Mucosa of descending colon (tissue), 3 donors: Measurements from ENCODE around the gene CASTOR1. TPM values are rescaled to one million over a fixed set of nuclear protein-coding genes. Genes with fewer than 3 reads are reported as not detected.

Experiments used
- ATAC-seq: fragments of 200-7000 bp; cut with Tn5 transposase; one replicate; pipeline ENCODE4 v1.9.1; 2020; ENCODE audit warnings: mild to moderate bottlenecking, moderate library complexity
- DNase-seq, 3 donors: peaks; one replicate each; pipeline ENCODE4 v3.0.0-alpha.2; 2020
- H3K36me3 ChIP-seq: fragments of 200-600 bp; one replicate; pipeline ENCODE4 v1.8.0; 2021; ENCODE audit warnings: low read depth, mild to moderate bottlenecking
- H3K4me1 ChIP-seq: fragments of 200-600 bp; one replicate; pipeline ENCODE4 v1.8.0; 2021; ENCODE audit warnings: low read depth, mild to moderate bottlenecking
- H3K4me3 ChIP-seq: fragments of 200-600 bp; one replicate; pipeline ENCODE4 v1.8.0; 2021; ENCODE audit warnings: mild to moderate bottlenecking
- H3K9me3 ChIP-seq: fragments of 200-600 bp; one replicate; pipeline ENCODE4 v1.8.0; 2021; ENCODE audit warnings: mild to moderate bottlenecking
- intact Hi-C, 2 donors: fragments of 100-400 bp; cut with DNase I in 1 of 2; cut with micrococcal nuclease in 1 of 2; formaldehyde crosslinking; loops; one replicate each; pipeline versions ENCODE4 v1.11.0 to v1.11.1; 2022; cut with DNase I, micrococcal nuclease
- total RNA-seq, 3 donors: library from RNA; stranded (reverse); fragmentation: NEBNext Ultra II Directional in 2 of 3; extraction: Animal tissue kit (Norgen Biotek cat#: 25700) in 2 of 3; gene quantifications; one replicate each; pipeline versions ENCODE4 v1.2.1 to v1.2.4, GENCODE V29; 2021 to 2023
- TF ChIP-seq, protein P1 (sequence below): fragments of 200-600 bp; IDR thresholded peaks from one replicate; pipeline ENCODE4 v1.8.0; 2022; ENCODE audit warnings: antibody characterized with exemption, mild to moderate bottlenecking
- donor health status: DM: no; HTN: no; CAD: no; lungs with moderate emphysema.
- donor health status: DM: no; HTN: no; CAD: no.
- donor health status: DM: no; HTN: yes; CAD: no.

Gene CASTOR1
- total RNA-seq, 3 donors from 2014 or later, result 6.1 to 8.4 (median 7.6) TPM

GRCh38 chr22:30334646-30335045 is 45.3 kb upstream of the CASTOR1 start:
- H3K4me1 ChIP-seq, result peaks cover 18% of the 10 kb centered on the region
- ATAC-seq (no peak), DNase-seq (no peak)
- H3K4me3 ChIP-seq, result no peak overlapping the region
- intact Hi-C loops, result no loop called here
- H3K9me3 ChIP-seq, result no peaks in the 10 kb centered on the region
- TF ChIP-seq, protein P1, sequence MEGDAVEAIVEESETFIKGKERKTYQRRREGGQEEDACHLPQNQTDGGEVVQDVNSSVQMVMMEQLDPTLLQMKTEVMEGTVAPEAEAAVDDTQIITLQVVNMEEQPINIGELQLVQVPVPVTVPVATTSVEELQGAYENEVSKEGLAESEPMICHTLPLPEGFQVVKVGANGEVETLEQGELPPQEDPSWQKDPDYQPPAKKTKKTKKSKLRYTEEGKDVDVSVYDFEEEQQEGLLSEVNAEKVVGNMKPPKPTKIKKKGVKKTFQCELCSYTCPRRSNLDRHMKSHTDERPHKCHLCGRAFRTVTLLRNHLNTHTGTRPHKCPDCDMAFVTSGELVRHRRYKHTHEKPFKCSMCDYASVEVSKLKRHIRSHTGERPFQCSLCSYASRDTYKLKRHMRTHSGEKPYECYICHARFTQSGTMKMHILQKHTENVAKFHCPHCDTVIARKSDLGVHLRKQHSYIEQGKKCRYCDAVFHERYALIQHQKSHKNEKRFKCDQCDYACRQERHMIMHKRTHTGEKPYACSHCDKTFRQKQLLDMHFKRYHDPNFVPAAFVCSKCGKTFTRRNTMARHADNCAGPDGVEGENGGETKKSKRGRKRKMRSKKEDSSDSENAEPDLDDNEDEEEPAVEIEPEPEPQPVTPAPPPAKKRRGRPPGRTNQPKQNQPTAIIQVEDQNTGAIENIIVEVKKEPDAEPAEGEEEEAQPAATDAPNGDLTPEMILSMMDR, result no peak
- peaks cover 32% of the 10 kb centered on the region for H3K36me3 ChIP-seq

DNA sequence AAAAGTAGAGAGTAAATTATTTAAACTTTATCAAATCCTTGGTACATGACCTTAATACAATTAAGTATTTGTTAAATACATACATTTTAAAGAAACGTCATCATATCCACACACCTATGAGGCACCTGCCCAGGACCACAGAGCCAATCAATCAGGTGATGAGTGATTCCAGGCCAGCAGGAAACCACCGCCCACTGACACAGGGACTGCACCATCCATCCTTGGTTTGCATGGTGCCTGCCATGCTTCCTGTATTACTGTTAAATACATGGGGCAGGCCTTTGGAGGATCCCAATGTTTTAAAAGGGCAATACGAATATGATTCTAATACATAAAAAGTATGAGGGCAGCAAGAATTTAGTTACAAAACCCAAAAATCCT is 44.4 kb upstream of the CASTOR1 start:
- DNase-seq, result no peak
- intact Hi-C loops, result no loop called here
- no peak for ATAC-seq
- TF ChIP-seq, protein P1, result no peak
- Histone ChIP-seq H3K4me1 (peaks cover 19% of the 10 kb centered on the region), H3K4me3 (no peak overlapping the region), H3K9me3 (no peaks in the 10 kb centered on the region), H3K36me3 (peaks cover 30% of the 10 kb centered on the region)

DNA sequence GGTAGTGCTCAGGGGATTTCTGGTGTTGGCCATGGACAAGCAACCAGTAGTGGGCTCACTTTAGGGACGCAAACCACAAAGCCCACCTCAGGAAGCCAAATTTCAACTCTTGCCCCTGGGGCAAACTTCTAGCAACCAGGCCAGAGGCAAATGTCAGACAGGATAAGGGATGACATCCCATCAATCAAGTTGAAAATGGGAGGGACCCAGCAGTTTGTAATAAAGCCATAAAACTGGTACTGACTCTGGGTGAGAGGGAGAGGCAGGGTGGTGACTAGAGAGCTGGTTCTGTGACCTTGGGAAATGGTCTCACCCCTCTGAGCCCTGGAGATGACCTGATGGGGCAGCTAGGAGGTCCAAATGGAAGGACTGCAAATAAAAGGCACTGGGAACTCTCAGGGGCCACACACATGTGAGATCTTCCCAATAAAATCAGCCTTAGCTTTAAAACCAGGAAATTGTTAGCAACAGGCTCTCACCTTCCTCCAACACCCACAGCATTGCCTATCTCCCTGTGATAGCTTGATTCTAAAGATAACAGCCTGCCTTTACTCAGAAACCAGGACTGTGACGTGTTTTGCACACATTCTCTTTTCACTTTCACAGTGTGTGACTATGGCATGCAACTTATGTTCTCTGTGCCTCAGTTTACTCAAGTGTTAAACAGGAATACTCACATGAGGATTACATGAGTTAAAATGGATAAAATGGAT is 43.8 kb upstream of the CASTOR1 start:
- H3K36me3 ChIP-seq, result peaks cover 24% of the 10 kb centered on the region
- TF ChIP-seq, protein P1, result no peak
- intact Hi-C loops, result no loop called here
- peaks cover 25% of the 10 kb centered on the region for H3K4me1 ChIP-seq
- H3K9me3 ChIP-seq, result no peaks in the 10 kb centered on the region
- peak; percentile 89 for ATAC-seq
- DNase-seq, result peak in 1 of 3 donors; percentile 61
- no peak overlapping the region for H3K4me3 ChIP-seq

DNA sequence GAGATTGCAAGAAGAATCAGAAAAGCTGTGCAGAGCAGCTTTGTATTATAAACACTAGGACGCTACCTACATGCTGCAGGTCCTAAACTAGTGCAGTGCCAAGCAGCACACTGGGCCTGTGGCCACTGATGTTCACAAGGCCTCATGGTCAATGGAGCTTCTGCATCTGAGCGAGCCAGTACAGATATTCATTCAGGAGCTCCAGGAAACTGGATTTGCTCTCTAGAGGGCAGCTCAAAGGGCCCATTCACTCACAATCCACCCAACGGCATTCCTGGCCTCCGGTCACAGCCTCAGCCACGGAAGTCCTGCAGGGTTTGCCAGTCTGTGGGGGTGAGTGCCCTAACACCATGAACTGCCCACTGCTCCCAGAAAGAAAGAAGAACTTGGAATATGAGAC is 43.2 kb upstream of the CASTOR1 start:
- no peak for ATAC-seq

DNA sequence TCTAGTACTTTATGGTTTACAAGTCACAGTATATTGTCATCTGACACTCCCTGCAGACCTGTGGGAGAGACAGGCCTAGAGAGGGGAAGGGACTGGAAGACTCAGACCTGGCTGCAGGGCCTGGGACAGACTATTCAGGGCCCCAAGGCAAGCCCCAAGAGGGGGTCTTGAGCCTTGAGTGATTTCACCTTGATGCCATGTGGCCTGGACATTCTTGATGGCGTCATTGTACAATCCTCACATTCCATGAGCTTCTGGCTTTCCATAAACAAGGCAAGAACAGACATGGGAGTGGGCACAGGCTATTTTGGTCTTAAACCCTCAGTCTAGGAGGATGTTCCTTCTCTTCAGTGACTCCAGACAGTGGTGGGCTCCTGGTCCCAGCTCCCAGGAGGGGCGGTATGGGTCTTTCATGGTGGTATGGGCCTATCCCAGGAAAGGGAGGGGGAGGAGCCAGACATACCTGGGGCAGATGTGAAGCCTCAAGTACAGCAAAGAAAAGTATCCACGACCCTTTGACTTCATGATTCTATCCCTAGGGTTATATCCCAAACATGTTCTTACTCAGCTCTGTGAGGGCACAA is 39.3 kb upstream of the CASTOR1 start:
- TF ChIP-seq, protein P1, result no peak
- intact Hi-C loops, result no loop called here
- no peaks in the 10 kb centered on the region for H3K9me3 ChIP-seq
- no peak for DNase-seq
- no peaks in the 10 kb centered on the region for H3K36me3 ChIP-seq
- no peak for ATAC-seq
- H3K4me3 ChIP-seq, result no peak overlapping the region
- peaks cover 44% of the 10 kb centered on the region for H3K4me1 ChIP-seq

More for the DNA sequence above, 43.2 kb upstream of the CASTOR1 start:
- TF ChIP-seq, protein P1, result no peak
- DNase-seq, result no peak
- no peaks in the 10 kb centered on the region for H3K9me3 ChIP-seq
- H3K4me3 ChIP-seq, result no peak overlapping the region
- intact Hi-C loops, result no loop called here
- H3K36me3 ChIP-seq, result peaks cover 22% of the 10 kb centered on the region
- H3K4me1 ChIP-seq, result peaks cover 29% of the 10 kb centered on the region
